NCI-H2196 treated with DMSO at 0.1 percent for 48 hours (cell line): ENCODE results near the gene CDK17.

Source experiments
- DNase-seq: peaks from one replicate; lab custom pipeline; 2025; ENCODE audit not compliant: unreplicated experiment; lab: John Stamatoyannopoulos, UW

The CDK17 gene

GRCh38 chr12:96241846-96242256, 158.4 kb downstream of the CDK17 start:
- DNase-seq: no peak

DNA sequence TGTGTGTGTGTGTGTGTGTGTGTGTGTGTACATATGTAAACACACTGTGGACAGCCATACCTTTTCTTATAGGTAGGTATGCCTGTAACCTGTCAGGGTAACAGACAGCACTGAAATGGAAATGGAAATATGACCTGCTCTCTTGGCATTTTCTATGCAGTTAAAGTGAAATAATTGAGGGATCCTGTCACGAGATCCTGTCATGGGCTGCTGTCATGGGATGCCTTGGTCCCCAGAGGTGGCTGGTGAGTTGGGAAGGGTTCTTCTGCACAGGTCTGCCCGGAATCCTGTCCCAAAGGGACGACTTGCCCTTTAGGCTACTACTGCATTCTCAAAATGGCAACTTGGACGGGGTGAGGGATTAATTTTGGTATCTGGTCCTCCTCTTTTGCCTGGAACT, 158.8 kb downstream of the CDK17 start:
- no peak for DNase-seq

- DNase-seq: no peak
Observed at GRCh38 chr12:96240656-96241055, 159.6 kb downstream of the CDK17 start.

GRCh38 chr12:96239711-96240635, 160.3 kb downstream of the CDK17 start:
- DNase-seq: no peak

GRCh38 chr12:96238336-96239047, 161.7 kb downstream of the CDK17 start:
- no peak for DNase-seq

DNA sequence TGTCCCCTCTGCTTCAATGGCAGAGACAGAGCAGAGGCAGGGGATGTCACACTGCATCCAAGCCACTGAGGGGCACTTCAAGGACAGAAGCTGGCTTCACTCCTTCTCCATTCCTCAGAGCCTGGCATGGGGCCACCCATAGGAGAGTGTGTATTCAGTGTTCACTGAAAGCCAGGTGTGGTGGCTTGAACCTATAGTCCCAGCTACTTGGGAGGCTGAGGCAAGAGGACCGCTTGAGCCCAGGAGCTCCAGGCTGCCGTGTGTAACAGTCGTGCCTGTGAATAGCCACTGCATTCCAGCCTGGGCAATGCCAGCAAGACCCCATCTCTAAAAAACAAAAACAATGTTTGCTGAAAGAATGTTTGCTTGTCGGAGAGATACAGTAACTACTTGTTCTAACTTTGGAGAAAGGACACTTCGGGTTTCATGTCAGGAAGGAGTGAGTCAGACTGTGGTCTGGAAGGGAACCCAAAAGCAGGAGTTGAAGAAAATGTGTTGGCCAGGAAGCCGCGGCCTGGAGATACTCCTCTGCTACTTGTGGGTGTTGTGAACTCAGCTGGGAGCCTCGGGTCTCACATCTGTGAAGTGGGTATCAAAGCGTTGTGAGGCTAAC, 162.7 kb downstream of the CDK17 start:
- no peak for DNase-seq

GRCh38 chr12:96237035-96237434, 163.2 kb downstream of the CDK17 start:
- no peak for DNase-seq

DNA sequence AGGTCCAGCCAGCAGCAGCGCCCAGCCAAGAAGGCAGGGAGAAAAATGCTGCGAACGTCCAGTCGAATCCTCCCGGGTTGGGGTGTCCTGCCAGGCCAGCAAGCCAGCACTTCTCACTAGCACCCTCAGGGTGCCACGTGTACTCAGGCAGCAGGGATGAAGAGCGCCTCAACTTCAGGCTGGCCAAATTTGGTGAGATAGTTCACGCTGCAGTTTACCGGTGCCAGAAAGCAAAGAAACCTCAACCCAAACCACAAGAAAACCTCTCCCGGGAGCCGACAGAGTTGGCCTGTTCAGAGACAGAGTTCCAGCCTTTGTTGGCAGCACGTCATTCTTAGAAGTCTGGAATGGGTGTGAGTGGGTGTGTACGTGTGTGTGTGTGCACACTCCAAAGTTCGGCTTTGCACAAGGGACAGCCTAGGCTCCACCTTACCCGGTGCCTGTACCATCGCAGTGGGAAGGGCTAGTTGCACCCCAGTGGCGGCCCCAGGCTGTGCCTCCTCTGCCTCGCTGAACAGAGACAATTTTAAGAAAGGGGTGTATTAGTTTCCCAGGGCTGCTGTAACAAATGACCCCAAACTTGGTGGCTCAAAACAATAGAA, 163.9 kb downstream of the CDK17 start:
- no peak for DNase-seq

GRCh38 chr12:96235484-96235826, 164.8 kb downstream of the CDK17 start:
- no peak for DNase-seq

- no peak for DNase-seq
Observed at GRCh38 chr12:96234591-96235483, 165.4 kb downstream of the CDK17 start.

- DNase-seq: no peak
Observed at GRCh38 chr12:96233939-96234461, 166.2 kb downstream of the CDK17 start.

- DNase-seq: no peak
Observed at GRCh38 chr12:96233168-96233567, 167.1 kb downstream of the CDK17 start.

DNA sequence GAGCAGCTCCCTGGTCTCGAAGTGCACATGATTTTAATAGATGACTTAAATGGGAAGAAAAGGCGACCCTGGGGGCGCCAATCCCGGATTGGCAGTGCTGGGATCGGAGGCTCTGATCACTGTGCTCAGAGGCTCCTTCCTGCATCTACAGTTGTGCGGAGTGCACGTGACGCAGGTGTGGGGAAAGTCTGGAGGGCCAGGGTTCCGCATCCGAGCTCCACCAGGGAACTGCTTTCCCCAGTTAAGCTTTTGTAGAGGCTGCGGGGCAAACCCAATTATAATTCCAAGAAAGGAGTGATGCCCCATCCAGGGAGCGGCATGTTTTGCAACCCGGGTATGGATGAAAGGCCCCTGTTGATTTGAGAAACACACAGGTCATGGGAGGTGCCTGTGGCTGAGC, 169.6 kb downstream of the CDK17 start:
- DNase-seq: no peak

DNA sequence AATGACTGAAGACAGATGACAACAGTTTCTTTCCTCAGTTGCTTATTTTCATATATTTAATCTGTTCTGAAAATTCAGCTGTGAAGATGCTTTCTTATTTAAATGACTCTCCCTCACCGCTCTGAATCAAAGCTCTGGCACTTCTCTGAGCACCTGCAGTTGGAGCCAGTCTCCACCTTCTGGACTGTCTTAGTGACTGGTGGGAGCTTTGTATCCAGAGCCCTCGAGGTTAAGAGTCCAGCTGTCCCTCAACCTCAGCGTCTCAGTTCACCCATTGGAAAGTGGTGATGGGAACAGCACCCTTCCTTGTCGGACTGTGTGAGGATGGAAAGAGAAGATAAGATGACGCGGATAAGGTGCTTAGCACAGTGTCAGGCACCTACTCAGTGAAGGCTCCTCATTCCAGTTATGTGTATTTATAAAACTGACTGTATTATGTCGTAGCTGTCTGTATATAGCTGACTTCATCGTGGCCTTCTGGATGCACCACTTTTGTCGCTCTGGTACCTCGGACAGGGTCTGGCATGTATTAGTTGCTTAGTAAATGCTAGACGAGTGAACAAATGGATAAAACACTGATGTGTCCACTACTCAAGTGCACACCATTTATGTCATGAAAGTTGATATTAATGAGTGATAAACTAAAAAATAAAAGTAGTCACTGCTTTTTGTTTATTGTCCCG, 171.5 kb downstream of the CDK17 start:
- DNase-seq: no peak
